ENCODE data around the gene ZFYVE21. TPM values are rescaled to one million over a fixed set of nuclear protein-coding genes. Genes with fewer than 3 reads are reported as not detected.
"Not testable (repeated sequence)": the region's sequence is repeated elsewhere in the genome, so short reads cannot be mapped to it uniquely, and the experiment has no call there.

Gene ZFYVE21
- total and polyA plus RNA-seq, 2 donors: 49.6 to 210 TPM

GRCh38 chr14:103775506-103775905 lies 59.9 kb downstream of the ZFYVE21 start:
- 88% methylated on average over 7 of the region's 7 CpGs for WGBS
- Histone ChIP-seq H3K4me1 (ENCODE audit: insufficient read depth) (no peaks in the 10 kb centered on the region), H3K36me3 (ENCODE audit: insufficient read depth) (peaks cover 1% of the 10 kb centered on the region)

GRCh38 chr14:103776319-103776718 lies 60.7 kb downstream of the ZFYVE21 start:
- not testable (repeated sequence) for DNase-seq (ENCODE audit: extremely low spot score); H3K4me1 ChIP-seq (ENCODE audit: insufficient read depth); H3K27ac ChIP-seq (ENCODE audit: low read depth); H3K36me3 ChIP-seq (ENCODE audit: insufficient read depth); H3K4me3 ChIP-seq (ENCODE audit: low read depth, low read length)
- WGBS: 95% methylated on average over 6 of the region's 6 CpGs

More at GRCh38 chr14:103775506-103775905, 59.9 kb downstream of the ZFYVE21 start:
- Histone ChIP-seq H3K27ac (ENCODE audit: low read depth) (peak overlapping the region; percentile 16), H3K4me3 (ENCODE audit: low read depth, low read length) (no peak overlapping the region)
- DNase-seq (ENCODE audit: extremely low spot score): no peak

- H3K4me3 ChIP-seq (ENCODE audit: low read depth, low read length): no peak overlapping the region
- no peak overlapping the region for H3K27ac ChIP-seq (ENCODE audit: low read depth)
- peaks cover 1% of the 10 kb centered on the region for H3K36me3 ChIP-seq (ENCODE audit: insufficient read depth)
- H3K4me1 ChIP-seq (ENCODE audit: insufficient read depth): no peaks in the 10 kb centered on the region
- 70% methylated on average over 2 of the region's 2 CpGs for WGBS
- DNase-seq (ENCODE audit: extremely low spot score): no peak
Observed at GRCh38 chr14:103782376-103782775, 66.8 kb downstream of the ZFYVE21 start.

Small RNA genes within 50 kb of the gene (small RNA-seq; reads per million reads assigned to genes)
- gene RF00019: not detected

Other genes with a start within 250 kb of the ZFYVE21 start
- 121 TPM for gene CKB, start 193.0 kb upstream of the ZFYVE21 start, total RNA-seq
- gene CKB, start 193.0 kb upstream of the ZFYVE21 start, polyA plus RNA-seq: 1,521 TPM
- 5.7 TPM for gene TRMT61A, start 186.6 kb upstream of the ZFYVE21 start, total RNA-seq
- 35.0 TPM for gene TRMT61A, start 186.6 kb upstream of the ZFYVE21 start, polyA plus RNA-seq
- 29.8 TPM for gene BAG5, start 153.2 kb upstream of the ZFYVE21 start, total RNA-seq
- gene BAG5, start 153.2 kb upstream of the ZFYVE21 start, polyA plus RNA-seq: 18.1 TPM
- gene COA8, start 152.8 kb upstream of the ZFYVE21 start, total RNA-seq: 37.0 TPM
- gene COA8, start 152.8 kb upstream of the ZFYVE21 start, polyA plus RNA-seq: 52.4 TPM
- gene KLC1, start 86.6 kb upstream of the ZFYVE21 start, total RNA-seq: 162 TPM
- gene KLC1, start 86.6 kb upstream of the ZFYVE21 start, polyA plus RNA-seq: 188 TPM
- gene XRCC3, start 359 bp upstream of the ZFYVE21 start, total RNA-seq: 10.6 TPM
- gene XRCC3, start 359 bp upstream of the ZFYVE21 start, polyA plus RNA-seq: 5.4 TPM
- gene PPP1R13B, start 131.8 kb downstream of the ZFYVE21 start, total RNA-seq: 15.8 TPM
- 17.8 TPM for gene PPP1R13B, start 131.8 kb downstream of the ZFYVE21 start, polyA plus RNA-seq
- gene TDRD9, start 212.6 kb downstream of the ZFYVE21 start, total RNA-seq: 0.95 TPM
- gene TDRD9, start 212.6 kb downstream of the ZFYVE21 start, polyA plus RNA-seq: 2.4 TPM
- gene RD3L, start 226.7 kb downstream of the ZFYVE21 start, total RNA-seq: not detected
- gene RD3L, start 226.7 kb downstream of the ZFYVE21 start, polyA plus RNA-seq: 0.57 TPM

All from urinary bladder (tissue), 4 donors.